HL-60/S4 (cell line): Measurements from ENCODE around the gene ANKRD53.

Experiments used
- in situ Hi-C: fragments of 300-500 bp; cut with MboI; formaldehyde crosslinking; loops from 2 replicates; pipeline ENCODE4 v1.14.3; 2022; ENCODE audit warnings: low sequenced_read_pairs

ANKRD53 gene, protein sequence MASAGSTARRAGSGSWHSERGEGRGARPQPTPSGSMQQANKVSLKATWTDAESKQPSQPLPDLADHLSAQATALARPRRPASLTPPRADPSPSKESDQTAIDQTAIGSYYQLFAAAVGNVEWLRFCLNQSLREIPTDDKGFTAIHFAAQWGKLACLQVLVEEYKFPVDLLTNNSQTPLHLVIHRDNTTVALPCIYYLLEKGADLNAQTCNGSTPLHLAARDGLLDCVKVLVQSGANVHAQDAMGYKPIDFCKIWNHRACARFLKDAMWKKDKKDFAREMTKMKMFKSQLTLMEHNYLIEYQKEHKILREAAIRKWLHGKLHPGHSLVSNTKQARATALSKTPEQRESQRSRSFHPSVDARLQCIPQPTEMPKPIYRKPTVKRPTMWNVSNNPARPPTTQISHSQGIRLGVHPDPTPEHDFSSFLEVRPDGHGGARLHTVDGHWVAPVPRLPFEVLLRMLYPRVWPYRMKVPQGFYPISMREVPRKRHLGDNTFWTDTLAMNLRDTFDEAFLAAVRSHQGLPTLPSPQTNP

GRCh38 chr2:70978341-70979179 lies at the start of gene ANKRD53:
Gene ANKRD53, plus strand, starts transcription at chr2:70978630. Its CDS starts 16 bp downstream, at chr2:70978646.
- in situ Hi-C loops, result no loop called here

- in situ Hi-C loops, result loop anchor here (25.0 kb wide), 2 partner anchors 268 to 618 kb away; partner anchors contain the start of gene FAM136A
Measured at GRCh38 chr2:70930371-70931329, 47.8 kb upstream of the ANKRD53 start.

- in situ Hi-C loops, result loop anchor here (25.0 kb wide), 2 partner anchors 269 to 619 kb away; partner anchors contain the start of gene FAM136A
Measured at GRCh38 chr2:70931376-70932000, 46.9 kb upstream of the ANKRD53 start.

DNA sequence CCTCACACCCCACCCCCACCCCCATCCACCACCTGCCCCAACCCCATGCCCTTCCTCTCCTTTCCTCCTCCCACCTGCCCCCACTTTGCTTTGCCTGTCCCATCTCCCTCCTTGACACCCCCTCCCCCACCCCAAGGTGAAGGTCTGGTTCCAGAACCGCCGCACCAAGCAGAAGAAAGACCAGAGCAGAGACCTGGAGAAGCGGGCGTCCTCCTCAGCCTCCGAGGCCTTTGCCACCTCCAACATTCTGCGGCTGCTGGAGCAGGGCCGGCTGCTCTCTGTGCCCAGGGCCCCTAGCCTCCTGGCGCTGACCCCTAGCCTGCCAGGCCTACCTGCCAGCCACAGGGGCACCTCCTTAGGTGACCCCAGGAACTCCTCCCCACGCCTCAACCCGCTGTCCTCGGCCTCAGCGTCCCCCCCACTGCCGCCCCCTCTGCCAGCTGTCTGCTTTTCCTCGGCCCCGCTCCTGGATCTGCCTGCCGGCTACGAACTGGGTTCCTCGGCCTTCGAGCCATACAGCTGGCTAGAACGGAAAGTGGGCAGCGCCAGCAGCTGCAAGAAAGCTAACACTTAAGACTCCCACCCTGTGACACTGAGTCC lies 45.7 kb upstream of the ANKRD53 start:
- in situ Hi-C loops, result loop anchor here (25.0 kb wide), 2 partner anchors 270 to 620 kb away; partner anchors contain the start of gene FAM136A

DNA sequence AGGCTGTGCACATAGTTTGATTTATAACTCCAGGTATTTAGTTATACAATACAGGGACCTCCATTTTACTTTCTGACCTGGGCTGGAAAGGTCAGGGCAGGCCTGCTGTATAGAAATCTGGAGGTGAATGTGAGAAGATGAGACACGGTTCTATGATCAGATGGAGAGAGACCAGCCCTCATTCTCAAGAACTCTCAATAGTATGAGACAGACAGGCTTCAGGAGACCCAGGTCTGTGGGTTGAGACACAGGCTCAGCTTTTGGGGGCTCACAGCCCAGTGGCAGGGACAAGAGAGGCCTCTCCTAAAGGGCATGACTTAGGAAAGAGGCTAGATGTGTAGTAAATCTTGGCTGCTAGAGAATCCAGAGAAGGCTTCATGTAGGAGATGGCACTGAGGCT lies 43.4 kb upstream of the ANKRD53 start:
- in situ Hi-C loops, result loop anchor here (25.0 kb wide), 2 partner anchors 273 to 623 kb away; partner anchors contain the start of gene FAM136A

GRCh38 chr2:70935468-70936164 lies 42.8 kb upstream of the ANKRD53 start, which contains the start of gene ATP6V1B1:
Gene ATP6V1B1, plus strand, starts transcription at chr2:70935900. Its CDS starts 55 bp downstream, at chr2:70935955.
- in situ Hi-C loops, result loop anchor here (25.0 kb wide), 2 partner anchors 273 to 623 kb away; partner anchors contain the start of gene FAM136A

GRCh38 chr2:70936165-70936978 lies 42.1 kb upstream of the ANKRD53 start:
- in situ Hi-C loops, result loop anchor here (25.0 kb wide), 2 partner anchors 274 to 624 kb away; partner anchors contain the start of gene FAM136A

GRCh38 chr2:70936979-70937811 lies 41.2 kb upstream of the ANKRD53 start:
- in situ Hi-C loops, result loop anchor here (25.0 kb wide), 2 partner anchors 275 to 625 kb away; partner anchors contain the start of gene FAM136A

DNA sequence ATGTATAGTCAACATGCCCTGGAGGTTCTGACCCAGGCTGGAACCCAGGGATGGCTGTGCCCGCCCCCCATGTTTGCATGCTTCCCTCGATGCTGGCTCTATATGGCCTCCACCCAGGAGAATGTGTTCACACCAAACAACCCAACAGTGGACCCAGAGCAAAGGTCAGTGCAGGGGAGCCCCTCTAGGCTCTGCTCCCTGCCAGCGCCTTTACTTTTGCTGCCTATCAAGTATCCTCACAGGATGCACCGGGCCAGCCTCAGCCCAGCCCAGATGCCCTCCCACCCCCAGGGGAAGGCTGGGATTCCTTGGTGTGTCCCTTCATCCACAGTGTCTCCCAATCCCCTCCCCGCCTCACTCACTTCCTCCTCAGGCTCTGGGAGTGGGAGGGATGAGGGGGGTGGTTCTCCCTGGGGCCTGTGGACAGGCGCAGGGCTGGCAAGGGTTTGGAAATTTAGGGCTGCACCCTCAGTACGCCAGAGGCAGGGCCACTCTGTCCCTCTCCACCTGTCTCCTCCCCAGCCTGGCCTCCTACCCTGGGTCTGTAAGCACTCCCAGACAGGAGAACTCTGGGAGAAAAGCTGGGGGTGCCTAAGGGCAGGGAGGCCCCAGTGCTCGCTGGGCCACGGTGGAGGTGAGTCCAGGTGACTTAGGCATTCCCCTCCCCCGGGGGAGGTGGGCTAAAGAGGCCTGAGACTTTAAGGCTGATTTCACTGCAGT lies 40.4 kb upstream of the ANKRD53 start:
- in situ Hi-C loops, result loop anchor here (25.0 kb wide), 2 partner anchors 276 to 626 kb away; partner anchors contain the start of gene FAM136A

DNA sequence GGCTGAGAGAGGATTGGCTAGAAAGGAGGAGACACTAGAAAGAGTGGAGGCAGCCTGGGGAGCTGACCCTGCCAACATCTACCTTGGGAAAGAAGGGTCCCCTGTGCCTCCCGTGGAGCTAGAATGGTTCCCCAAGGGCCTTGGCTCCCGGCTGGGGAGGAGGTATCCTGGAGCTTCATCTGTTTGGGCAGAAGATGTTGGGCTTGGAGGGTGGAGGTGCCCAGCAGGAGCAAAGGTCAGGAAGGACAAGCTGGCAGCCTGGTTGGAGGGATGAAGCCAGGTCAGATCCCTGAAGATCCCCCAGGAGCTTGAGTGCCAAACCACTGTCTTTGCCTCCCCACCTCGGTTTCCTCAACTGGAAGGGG lies 39.9 kb upstream of the ANKRD53 start:
- in situ Hi-C loops, result loop anchor here (25.0 kb wide), 2 partner anchors 276 to 626 kb away; partner anchors contain the start of gene FAM136A

- in situ Hi-C loops, result loop anchor here (25.0 kb wide), 2 partner anchors 277 to 627 kb away; partner anchors contain the start of gene FAM136A
Measured at GRCh38 chr2:70939001-70939838, 39.2 kb upstream of the ANKRD53 start.

- in situ Hi-C loops, result loop anchor here (10.0 to 25.0 kb wide), 4 partner anchors 65 to 628 kb away; partner anchors contain the start of genes FAM136A and FIGLA
Measured at GRCh38 chr2:70939839-70940580, 38.4 kb upstream of the ANKRD53 start.

- in situ Hi-C loops, result loop anchor here (10.0 to 25.0 kb wide), 4 partner anchors 66 to 629 kb away; partner anchors contain the start of genes FAM136A and FIGLA
Measured at GRCh38 chr2:70941186-70941585, 37.2 kb upstream of the ANKRD53 start.

DNA sequence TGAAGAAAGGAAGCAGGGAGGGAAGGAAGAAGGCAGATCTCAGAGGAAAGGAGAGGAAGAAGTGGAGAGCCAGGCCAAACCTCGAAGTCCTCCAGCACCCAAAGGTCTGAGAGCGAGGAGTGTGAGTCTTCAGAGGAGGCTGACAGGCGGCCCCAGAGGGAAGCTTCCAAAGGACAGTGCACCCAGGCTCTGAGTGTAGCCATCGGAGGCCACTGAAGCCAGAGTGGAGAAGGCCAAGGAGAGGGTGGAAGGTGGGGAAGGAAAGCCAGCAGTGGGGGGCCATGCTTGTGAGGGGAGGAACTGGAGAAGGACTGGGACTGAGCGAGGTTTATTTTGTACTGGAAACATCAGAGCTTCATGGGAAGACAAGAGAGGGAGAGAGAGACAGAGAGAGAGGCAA lies 36.7 kb upstream of the ANKRD53 start:
- in situ Hi-C loops, result loop anchor here (10.0 to 25.0 kb wide), 4 partner anchors 67 to 629 kb away; partner anchors contain the start of genes FAM136A and FIGLA
